ENCODE results near the gene PKD2.
A peak's percentile ranks its signal among the peaks of the same experiment; 100 is the strongest.

The PKD2 gene

DNA sequence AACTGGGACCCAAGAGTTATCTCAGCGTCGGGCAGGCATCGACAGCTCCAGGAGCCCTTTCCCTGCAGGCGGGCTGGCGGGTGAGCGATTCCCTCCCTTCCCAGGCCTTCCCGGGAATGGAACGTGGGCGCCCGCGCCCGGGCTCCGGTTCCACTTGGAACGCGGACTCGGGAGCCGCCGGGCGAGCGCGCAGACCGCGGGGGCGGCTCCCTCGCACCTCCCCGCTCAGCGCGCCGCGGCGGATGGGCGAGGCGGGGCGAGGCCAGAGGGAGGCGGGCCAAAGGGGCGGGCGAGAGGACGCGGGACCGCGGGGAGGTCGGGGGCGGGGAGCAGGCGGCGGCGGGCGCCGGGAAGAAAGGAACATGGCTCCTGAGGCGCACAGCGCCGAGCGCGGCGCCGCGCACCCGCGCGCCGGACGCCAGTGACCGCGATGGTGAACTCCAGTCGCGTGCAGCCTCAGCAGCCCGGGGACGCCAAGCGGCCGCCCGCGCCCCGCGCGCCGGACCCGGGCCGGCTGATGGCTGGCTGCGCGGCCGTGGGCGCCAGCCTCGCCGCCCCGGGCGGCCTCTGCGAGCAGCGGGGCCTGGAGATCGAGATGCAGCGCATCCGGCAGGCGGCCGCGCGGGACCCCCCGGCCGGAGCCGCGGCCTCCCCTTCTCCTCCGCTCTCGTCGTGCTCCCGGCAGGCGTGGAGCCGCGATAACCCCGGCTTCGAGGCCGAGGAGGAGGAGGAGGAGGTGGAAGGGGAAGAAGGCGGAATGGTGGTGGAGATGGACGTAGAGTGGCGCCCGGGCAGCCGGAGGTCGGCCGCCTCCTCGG lies at the start of gene PKD2:
PKD2 (plus strand) TSS at position 332 of the 818 bp plus-strand sequence; CDS start at position 431, 99 bp downstream.
- DNase-seq (ENCODE audit: low read depth) = peak; percentile 70

DNA sequence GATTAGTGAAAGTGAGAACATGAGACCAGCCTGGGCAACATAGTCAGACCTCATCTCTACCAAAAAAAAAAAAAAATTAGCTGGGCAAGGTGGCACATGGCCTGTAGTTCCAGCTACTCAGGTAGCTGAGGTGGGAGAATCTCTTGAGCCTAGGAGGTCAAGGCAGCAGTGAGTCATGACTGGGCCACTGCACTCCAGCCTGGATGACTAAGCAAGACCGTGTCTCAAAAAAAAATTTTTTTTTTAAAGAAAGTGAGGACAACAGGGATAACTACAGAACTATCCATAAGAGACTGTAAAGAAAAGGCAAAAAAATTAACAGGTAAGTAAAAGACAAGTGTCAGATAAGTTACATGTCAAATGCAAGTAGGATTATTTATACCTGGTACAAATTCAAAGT lies 45.4 kb upstream of the PKD2 start:
- no peak for DNase-seq (ENCODE audit: low read depth)

DNA sequence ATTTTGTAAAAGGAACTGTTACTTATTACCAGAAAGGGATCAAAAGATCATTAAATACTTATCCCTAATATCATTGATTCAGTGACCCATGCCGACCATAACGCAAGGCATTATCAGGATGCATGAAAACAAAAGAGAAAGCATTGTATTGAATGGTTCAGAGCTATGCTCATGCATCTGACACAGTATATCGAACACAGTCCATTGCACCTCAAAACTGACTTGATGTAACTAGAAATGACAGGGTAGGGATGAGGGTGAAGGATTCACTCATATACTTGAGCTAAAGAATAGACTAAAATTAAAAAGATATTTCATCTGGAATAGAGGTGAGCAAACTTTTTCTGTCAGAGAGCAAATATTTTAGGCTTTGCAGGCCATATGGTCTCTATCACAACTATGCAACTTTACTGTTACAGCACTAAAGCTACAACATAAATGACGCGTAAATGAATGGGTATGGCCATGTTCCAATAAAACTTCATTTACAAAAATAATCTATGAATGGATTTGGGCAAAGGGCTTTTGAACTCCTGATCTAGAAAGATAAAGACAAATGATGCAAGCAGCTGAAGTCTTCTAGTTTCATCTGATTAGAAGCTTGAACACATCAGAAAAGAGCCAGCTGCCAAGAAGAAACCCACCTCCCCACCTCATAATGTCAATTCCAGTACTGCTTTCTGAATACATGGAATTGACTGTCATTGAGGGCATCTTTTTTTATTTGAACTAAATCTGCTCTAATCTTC lies 44.9 kb upstream of the PKD2 start:
- no peak for DNase-seq (ENCODE audit: low read depth)

- DNase-seq (ENCODE audit: low read depth) = no peak
Measured at GRCh38 chr4:87965501-87965975, 41.9 kb upstream of the PKD2 start.

- no peak for DNase-seq (ENCODE audit: low read depth)
Measured at GRCh38 chr4:87966095-87966496, 41.3 kb upstream of the PKD2 start.

- DNase-seq (ENCODE audit: low read depth) = no peak
Measured at GRCh38 chr4:87967193-87967592, 40.2 kb upstream of the PKD2 start.

GRCh38 chr4:87970121-87970520 lies 37.3 kb upstream of the PKD2 start:
- DNase-seq (ENCODE audit: low read depth) = no peak

DNA sequence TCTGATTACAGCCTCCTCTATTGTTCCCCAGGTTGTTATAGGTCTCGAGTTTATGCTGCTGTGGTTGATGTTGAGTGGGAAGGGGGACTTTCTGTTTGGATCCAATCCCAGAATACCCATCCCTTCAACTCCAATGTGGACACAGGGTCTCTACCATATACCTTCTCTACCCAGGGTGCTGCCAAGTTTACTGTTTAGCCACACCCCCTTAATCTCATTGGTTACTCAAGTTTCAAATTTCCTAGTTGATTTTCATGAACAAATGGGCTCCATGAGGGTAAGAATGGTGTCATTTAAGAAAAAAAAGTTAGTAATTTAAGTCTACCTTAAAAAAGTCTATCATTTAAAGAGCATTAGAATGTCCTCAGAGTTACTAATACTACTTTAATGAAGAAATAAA lies 35.6 kb upstream of the PKD2 start:
- DNase-seq (ENCODE audit: low read depth) = no peak

GRCh38 chr4:87973283-87974169 lies 33.9 kb upstream of the PKD2 start:
- peak; percentile 11 for DNase-seq (ENCODE audit: low read depth)

- DNase-seq (ENCODE audit: low read depth) = no peak
Measured at GRCh38 chr4:87974856-87975462, 32.5 kb upstream of the PKD2 start.

DNA sequence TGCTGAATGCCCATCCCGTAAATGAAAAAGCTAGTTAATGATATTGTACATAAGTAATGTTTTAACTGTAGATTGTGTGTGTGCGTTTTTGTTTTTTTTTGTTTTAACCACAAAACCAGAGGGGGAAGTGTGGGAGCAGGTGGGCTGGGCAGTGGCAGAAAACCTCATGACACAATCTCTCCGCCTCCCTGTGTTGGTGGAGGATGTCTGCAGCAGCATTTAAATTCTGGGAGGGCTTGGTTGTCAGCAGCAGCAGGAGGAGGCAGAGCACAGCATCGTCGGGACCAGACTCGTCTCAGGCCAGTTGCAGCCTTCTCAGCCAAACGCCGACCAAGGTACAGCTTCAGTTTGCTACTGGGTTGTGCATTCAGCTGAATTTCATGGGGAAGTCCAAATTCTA lies 32.0 kb upstream of the PKD2 start, which contains the start of gene SPP1:
SPP1 (plus strand) TSS at position 249 of the 400 bp plus-strand sequence. CDS start 1,182 bp downstream, outside the sequence.
- DNase-seq (ENCODE audit: low read depth) = no peak

- no peak for DNase-seq (ENCODE audit: low read depth)
Measured at GRCh38 chr4:87977521-87978278, 29.7 kb upstream of the PKD2 start.

DNA sequence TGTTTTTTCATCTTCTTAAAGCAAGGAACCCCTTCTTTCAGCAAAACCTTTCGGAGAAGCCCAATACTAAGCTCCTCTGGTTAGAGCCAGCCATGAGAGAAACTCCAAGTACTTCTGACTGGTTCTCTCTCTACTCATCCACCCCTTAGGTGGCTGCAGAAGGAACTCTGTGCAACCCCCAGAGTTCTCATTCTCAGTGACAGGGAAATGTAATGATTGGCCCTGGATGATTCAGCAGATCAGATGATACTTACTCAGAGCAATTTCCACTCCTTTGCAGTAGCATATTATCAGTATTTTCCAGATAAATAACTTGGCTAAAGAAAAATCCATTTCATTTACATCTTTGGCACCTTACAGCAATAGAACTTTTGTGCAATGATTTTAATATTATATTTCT lies 28.8 kb upstream of the PKD2 start:
- DNase-seq (ENCODE audit: low read depth) = no peak

DNA sequence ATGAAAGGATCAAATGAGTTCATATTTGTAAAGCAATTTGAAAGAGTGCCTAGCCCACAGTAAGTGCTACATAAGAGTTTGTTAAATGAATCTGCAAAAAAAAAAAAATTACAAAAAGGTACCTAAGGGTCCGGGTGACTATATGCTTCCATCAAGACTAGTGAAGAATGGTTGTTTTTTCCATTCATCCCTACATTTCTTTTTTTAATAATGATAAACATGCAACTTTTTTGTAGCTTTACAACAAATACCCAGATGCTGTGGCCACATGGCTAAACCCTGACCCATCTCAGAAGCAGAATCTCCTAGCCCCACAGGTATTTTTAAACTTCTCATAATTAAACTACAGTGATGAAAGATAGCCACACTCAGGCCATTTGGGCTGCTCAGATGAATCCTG lies 27.6 kb upstream of the PKD2 start:
- DNase-seq (ENCODE audit: low read depth) = no peak

- no peak for DNase-seq (ENCODE audit: low read depth)
Measured at GRCh38 chr4:87981486-87981885, 25.9 kb upstream of the PKD2 start.

DNA sequence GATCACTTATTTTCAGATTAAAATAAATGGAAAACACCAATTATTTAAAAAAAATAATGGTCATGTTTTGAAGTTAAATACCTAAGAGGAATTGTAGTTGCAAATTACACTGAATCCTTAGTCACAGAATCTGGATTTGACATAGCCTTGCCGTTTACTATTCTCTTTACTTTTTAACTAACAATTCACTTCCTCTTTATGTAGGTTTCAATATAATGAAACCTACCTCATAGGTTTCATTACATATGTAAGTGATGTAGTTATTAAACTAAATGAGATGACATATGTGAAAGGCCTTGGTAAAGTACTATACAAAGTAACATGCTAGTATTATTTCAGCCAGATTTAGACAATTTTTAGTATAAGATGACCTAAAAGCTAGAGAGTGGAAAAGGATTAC lies 25.4 kb upstream of the PKD2 start:
- DNase-seq (ENCODE audit: low read depth) = no peak

GRCh38 chr4:87982446-87983010 lies 24.9 kb upstream of the PKD2 start:
- no peak for DNase-seq (ENCODE audit: low read depth)

- no peak for DNase-seq (ENCODE audit: low read depth)
Measured at GRCh38 chr4:87983996-87984395, 23.4 kb upstream of the PKD2 start.

- DNase-seq (ENCODE audit: low read depth) = no peak
Measured at GRCh38 chr4:87985097-87985886, 22.1 kb upstream of the PKD2 start.

GRCh38 chr4:87985887-87986200 lies 21.6 kb upstream of the PKD2 start:
- no peak for DNase-seq (ENCODE audit: low read depth)
